Mucosa of descending colon (tissue), 3 donors: ENCODE measurements around the gene ST7L. TPM values are rescaled to one million over a fixed set of nuclear protein-coding genes. Genes with fewer than 3 reads are reported as not detected.
"Not testable (repeated sequence)": the region's sequence is repeated elsewhere in the genome, so short reads cannot be mapped to it uniquely, and the experiment has no call there.

Experiments
- ATAC-seq: fragments of 200-7000 bp; cut with Tn5 transposase; one replicate; pipeline ENCODE4 v1.9.1; 2020; ENCODE audit warnings: mild to moderate bottlenecking, moderate library complexity
- DNase-seq, 3 donors: peaks; one replicate each; pipeline ENCODE4 v3.0.0-alpha.2; 2020
- H3K36me3 ChIP-seq: fragments of 200-600 bp; one replicate; pipeline ENCODE4 v1.8.0; 2021; ENCODE audit warnings: low read depth, mild to moderate bottlenecking
- H3K4me1 ChIP-seq: fragments of 200-600 bp; one replicate; pipeline ENCODE4 v1.8.0; 2021; ENCODE audit warnings: low read depth, mild to moderate bottlenecking
- H3K4me3 ChIP-seq: fragments of 200-600 bp; one replicate; pipeline ENCODE4 v1.8.0; 2021; ENCODE audit warnings: mild to moderate bottlenecking
- H3K9me3 ChIP-seq: fragments of 200-600 bp; one replicate; pipeline ENCODE4 v1.8.0; 2021; ENCODE audit warnings: mild to moderate bottlenecking
- CTCF ChIP-seq: fragments of 200-600 bp; IDR thresholded peaks from one replicate; pipeline ENCODE4 v1.8.0; 2022; ENCODE audit warnings: antibody characterized with exemption, mild to moderate bottlenecking
- intact Hi-C, 2 donors: fragments of 100-400 bp; cut with DNase I in 1 of 2; cut with micrococcal nuclease in 1 of 2; formaldehyde crosslinking; loops; one replicate each; pipeline versions ENCODE4 v1.11.0 to v1.11.1; 2022; cut with DNase I, micrococcal nuclease
- total RNA-seq, 3 donors: library from RNA; stranded (reverse); fragmentation: NEBNext Ultra II Directional in 2 of 3; extraction: Animal tissue kit (Norgen Biotek cat#: 25700) in 2 of 3; gene quantifications; one replicate each; pipeline versions ENCODE4 v1.2.1 to v1.2.4, GENCODE V29; 2021 to 2023
- donor health status: DM: no; HTN: no; CAD: no; lungs with moderate emphysema.
- donor health status: DM: no; HTN: no; CAD: no.
- donor health status: DM: no; HTN: yes; CAD: no.

Gene ST7L
- total RNA-seq, 3 donors from 2014 or later = 15.9 to 21.2 (median 21.1) TPM

- ATAC-seq = no peak
- Histone ChIP-seq H3K4me3 (no peak overlapping the region), H3K36me3 (no peaks in the 10 kb centered on the region), H3K4me1 (no peaks in the 10 kb centered on the region), H3K9me3 (no peaks in the 10 kb centered on the region)
- intact Hi-C loops = no loop called here
- TF ChIP-seq CTCF = no peak
- DNase-seq = no peak
Measured at GRCh38 chr1:112643080-112643479, 24.1 kb upstream of the ST7L start.

- H3K9me3 ChIP-seq, intact Hi-C loops, DNase-seq, H3K4me3 ChIP-seq, H3K36me3 ChIP-seq, ATAC-seq: not testable (repeated sequence)
- peaks cover 23% of the 10 kb centered on the region for H3K4me1 ChIP-seq
Measured at GRCh38 chr1:112640437-112640836, 21.5 kb upstream of the ST7L start.

GRCh38 chr1:112638110-112638428 lies 19.1 kb upstream of the ST7L start:
- Histone ChIP-seq H3K4me1 (peaks cover 35% of the 10 kb centered on the region), H3K9me3 (no peaks in the 10 kb centered on the region), H3K4me3 (no peak overlapping the region), H3K36me3 (no peaks in the 10 kb centered on the region)
- no peak for TF ChIP-seq CTCF
- ATAC-seq = peak; percentile 22
- DNase-seq = no peak
- intact Hi-C loops = no loop called here

- ATAC-seq = no peak
- no peak for DNase-seq
- Histone ChIP-seq H3K9me3 (no peaks in the 10 kb centered on the region), H3K4me1 (peaks cover 35% of the 10 kb centered on the region), H3K36me3 (no peaks in the 10 kb centered on the region), H3K4me3 (no peak overlapping the region)
- TF ChIP-seq CTCF = no peak
- intact Hi-C loops = no loop called here
Measured at GRCh38 chr1:112637254-112638109, 18.5 kb upstream of the ST7L start.

GRCh38 chr1:112636597-112637253 lies 17.8 kb upstream of the ST7L start:
- no peak for DNase-seq
- peaks cover 35% of the 10 kb centered on the region for H3K4me1 ChIP-seq
- no peaks in the 10 kb centered on the region for H3K9me3 ChIP-seq
- intact Hi-C loops = no loop called here
- H3K36me3 ChIP-seq = no peaks in the 10 kb centered on the region
- no peak for TF ChIP-seq CTCF
- H3K4me3 ChIP-seq = no peak overlapping the region
- ATAC-seq = peak; percentile 87

- TF ChIP-seq CTCF = no peak
- Histone ChIP-seq H3K9me3 (no peaks in the 10 kb centered on the region), H3K36me3 (no peaks in the 10 kb centered on the region), H3K4me3 (no peak overlapping the region), H3K4me1 (peaks cover 35% of the 10 kb centered on the region)
- intact Hi-C loops = no loop called here
- no peak for ATAC-seq
- no peak for DNase-seq
Measured at GRCh38 chr1:112636056-112636455, 17.1 kb upstream of the ST7L start.
